ENCODE results near the gene TRIM24. TPM values are rescaled to one million over a fixed set of nuclear protein-coding genes. Genes with fewer than 3 reads are reported as not detected.

Gene TRIM24
- total and polyA plus RNA-seq, 10 of the 15 experiments (the other 5 are each of a cell fraction or from before 2014, with no cell fraction given) = 4.6 to 23.5 (median 13.6) TPM

GRCh38 chr7:138587485-138587884 lies 127.4 kb downstream of the TRIM24 start (continued):
- no peak for TF ChIP-seq ZNF592 (IDR thresholded peaks at IDR 0.05)

GRCh38 chr7:138588986-138589385 lies 128.9 kb downstream of the TRIM24 start:
- ChIA-PET SMC1A (ENCODE audit: uncharacterized antibody, unreplicated experiment) (interaction anchor here (1.2 to 1.6 kb wide), 2 partner anchors 8 to 122 kb away, joined by 4 read pairs; no protein-coding TSS in a partner anchor), RAD21 (ENCODE audit: unreplicated experiment) (no interaction called here), POLR2A (no interaction called here), CTCF (interaction anchor here (0.7 kb wide), 1 partner anchor 1532 kb away, joined by 3 read pairs; no protein-coding TSS in a partner anchor)
- TF ChIP-seq ZNF207 (IDR thresholded peaks at IDR 0.05; ENCODE audit: borderline replicate concordance) (no peak), IKZF1 (conservative IDR thresholded peaks at IDR 0.05) (no peak), MXI1 (IDR thresholded peaks at IDR 0.05; ENCODE audit: low read depth, low read length) (no peak), MTA3 (IDR thresholded peaks at IDR 0.05; ENCODE audit: borderline replicate concordance, low read length) (no peak), CBX3 (IDR thresholded peaks at IDR 0.05; ENCODE audit: borderline replicate concordance, low read depth) (no peak), KLF5 (IDR thresholded peaks at IDR 0.05; ENCODE audit: partially characterized antibody) (no peak), MEF2B (IDR thresholded peaks at IDR 0.05; ENCODE audit: partially characterized antibody, poor library complexity, severe bottlenecking) (no peak), KDM1A (IDR thresholded peaks at IDR 0.05; ENCODE audit: borderline replicate concordance) (no peak), CBFB (IDR thresholded peaks at IDR 0.05; ENCODE audit: low read depth) (no peak), POLR2AphosphoS5 (IDR thresholded peaks at IDR 0.05; ENCODE audit: low read length) (no peak), ZNF24 (IDR thresholded peaks at IDR 0.05) (no peak), STAT3 (IDR thresholded peaks at IDR 0.05; ENCODE audit: low read depth, low read length) (no peak), CREB1 (IDR thresholded peaks at IDR 0.05; ENCODE audit: low read depth) (no peak), EGR1 (IDR thresholded peaks at IDR 0.05; ENCODE audit: borderline replicate concordance in 1 of 2, low read depth in 2 of 2, low read length in 2 of 2) (no peak)
- Histone ChIP-seq H3K4me1 (ENCODE audit: control insufficient read depth, insufficient read depth, low read length) (no peaks in the 10 kb centered on the region), H3K27ac (ENCODE audit: control insufficient read depth, insufficient read depth) (no peak overlapping the region), H2AFZ (ENCODE audit: control insufficient read depth, low read depth, low read length) (no peak overlapping the region), H3K79me2 (ENCODE audit: control insufficient read depth, insufficient read depth, low read length) (no peaks in the 10 kb centered on the region), H3K9me3 (replicated peaks; ENCODE audit: control insufficient read depth, insufficient read depth, low read length) (no peaks in the 10 kb centered on the region), H3K36me3 (ENCODE audit: control insufficient read depth in 2 of 2, insufficient read depth in 2 of 2, low read length in 1 of 2) (no peaks in the 10 kb centered on the region; a peak in 1 of 4 replicates), H4K20me1 (ENCODE audit: control insufficient read depth, insufficient read depth) (no peaks in the 10 kb centered on the region), H3K27me3 (replicated peaks in 1 of 2; ENCODE audit: control insufficient read depth in 2 of 2, insufficient read depth in 2 of 2, low read length in 1 of 2) (no peaks in the 10 kb centered on the region), H3K4me3 (no peak overlapping the region), H3K4me2 (ENCODE audit: control insufficient read depth, insufficient read depth) (no peak overlapping the region), H3K9ac (ENCODE audit: control insufficient read depth, insufficient read depth, low read length) (no peak overlapping the region)
- FAIRE-seq (no peak), ATAC-seq (no peak), DNase-seq (ENCODE audit: low read depth, low spot score) (no peak)
- WGBS (ENCODE audit: insufficient coverage, insufficient replicate concordance, low lambda C conversion rate, missing lambda C conversion rate) = 100% methylated on average over 2 of the region's 2 CpGs
- in situ Hi-C loops (cut with MboI) (no loop called here), intact Hi-C loops (cut with micrococcal nuclease; ENCODE audit: unreplicated experiment) (no loop called here)
- BruUV-seq (replicated peaks) = no TSS peak

All from GM12878 (cell line).